Activated CD4-positive, alpha-beta memory T cell treated with anti-CD3 and anti-CD28 coated beads, Interleukin-2, amount 10 ng/mL, durations not matched to agents 7 days and 5 days (primary cell): ENCODE results near the gene MAMDC2. TPM values are rescaled to one million over a fixed set of nuclear protein-coding genes. Genes with fewer than 3 reads are reported as not detected.

Source experiments
- CTCF ChIA-PET: fragments of 350-600 bp; sonication (Branson Sonifier 250); formaldehyde crosslinking; loops from one replicate; lab custom pipeline; 2021; ENCODE audit warnings: antibody characterized with exemption, inconsistent platforms; lab: Charles Lee
- POLR2A ChIA-PET: fragments of 350-600 bp; sonication (Branson Sonifier 250); formaldehyde crosslinking; loops from one replicate; lab custom pipeline; 2021; ENCODE audit warnings: antibody characterized with exemption; lab: Charles Lee
- DNase-seq: peaks from one replicate; pipeline ENCODE4 v3.0.0-alpha.2; 2020
- H3K27ac Mint-ChIP-seq: one replicate; pipeline ENCODE4 v1.8.0; 2021; ENCODE audit warnings: mild to moderate bottlenecking, mixed read lengths
- H3K27me3 Mint-ChIP-seq: one replicate; pipeline ENCODE4 v1.8.0; 2021; ENCODE audit warnings: mixed read lengths
- H3K36me3 Mint-ChIP-seq: one replicate; pipeline ENCODE4 v1.8.0; 2021; ENCODE audit warnings: low read depth, mixed read lengths
- H3K4me1 Mint-ChIP-seq: one replicate; pipeline ENCODE4 v1.8.0; 2021; ENCODE audit warnings: mixed read lengths
- H3K4me3 Mint-ChIP-seq: one replicate; pipeline ENCODE4 v1.8.0; 2021; ENCODE audit warnings: mild to moderate bottlenecking, mixed read lengths
- H3K9me3 Mint-ChIP-seq: one replicate; pipeline ENCODE4 v1.8.0; 2021; ENCODE audit warnings: mixed read lengths
- total RNA-seq, 2 experiments: library from RNA; stranded (reverse); gene quantifications; one replicate each; pipeline ENCODE4 v1.2.3, GENCODE V29; 2021

Gene MAMDC2
- total RNA-seq, 2 experiments from 2014 or later: 0.05 TPM; not detected in 1

DNA sequence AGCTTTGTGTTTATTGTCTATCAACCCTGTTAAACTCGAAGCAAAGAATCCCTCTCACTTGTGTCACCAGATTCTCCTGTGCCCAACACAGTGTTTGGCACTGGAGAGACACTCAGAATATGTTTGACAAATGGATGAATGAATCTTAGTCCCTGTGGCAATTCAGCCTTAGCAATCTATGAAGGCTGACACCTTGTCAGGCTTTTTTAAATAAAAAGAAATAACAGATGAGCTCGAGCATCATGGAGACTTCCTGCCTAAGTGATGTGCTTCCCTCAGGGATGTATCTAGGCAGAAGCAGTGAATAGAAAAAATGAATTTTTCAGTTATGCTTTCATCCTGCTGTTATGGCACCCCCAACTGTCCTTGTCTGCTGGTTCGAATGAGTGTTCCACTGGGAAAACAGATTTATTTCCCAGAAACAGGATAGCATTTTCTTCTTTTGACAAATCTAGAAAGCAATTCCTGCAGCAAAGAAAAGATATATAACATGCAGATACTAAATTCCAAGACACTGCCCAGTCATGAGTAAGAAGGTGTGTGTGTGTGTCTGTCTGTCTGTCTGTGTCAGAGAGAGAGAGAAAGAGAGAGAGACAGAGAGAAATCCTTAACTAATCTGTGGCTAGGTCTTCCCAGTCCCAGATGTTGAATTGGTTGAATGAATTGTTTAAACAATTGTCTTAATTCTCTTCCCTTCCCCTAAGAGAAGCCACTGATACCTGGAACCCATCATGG is 16.7 kb downstream of the MAMDC2 start:
- no peak for DNase-seq
- ChIA-PET CTCF (no interaction called here), POLR2A (no interaction called here)
- Mint-ChIP-seq H3K36me3 (no peaks in the 10 kb centered on the region), H3K9me3 (no peaks in the 10 kb centered on the region), H3K4me3 (no peak overlapping the region), H3K27me3 (peaks cover 5% of the 10 kb centered on the region), H3K27ac (no peak overlapping the region), H3K4me1 (no peaks in the 10 kb centered on the region)

GRCh38 chr9:70060883-70061507 is 17.3 kb downstream of the MAMDC2 start:
- no peak overlapping the region for H3K4me3 Mint-ChIP-seq
- H3K36me3 Mint-ChIP-seq: no peaks in the 10 kb centered on the region
- ChIA-PET POLR2A (no interaction called here), CTCF (no interaction called here)
- no peak overlapping the region for H3K27ac Mint-ChIP-seq
- DNase-seq: no peak
- no peaks in the 10 kb centered on the region for H3K4me1 Mint-ChIP-seq
- peaks cover 7% of the 10 kb centered on the region for H3K27me3 Mint-ChIP-seq
- H3K9me3 Mint-ChIP-seq: no peaks in the 10 kb centered on the region

GRCh38 chr9:70061776-70062175 is 18.1 kb downstream of the MAMDC2 start:
- no peaks in the 10 kb centered on the region for H3K36me3 Mint-ChIP-seq
- peaks cover 9% of the 10 kb centered on the region for H3K27me3 Mint-ChIP-seq
- H3K4me3 Mint-ChIP-seq: no peak overlapping the region
- H3K9me3 Mint-ChIP-seq: no peaks in the 10 kb centered on the region
- no peak for DNase-seq
- no peaks in the 10 kb centered on the region for H3K4me1 Mint-ChIP-seq
- ChIA-PET CTCF (interaction anchor here (1.0 kb wide), 1 partner anchor 49 kb away, joined by 4 read pairs; no protein-coding TSS in a partner anchor), POLR2A (no interaction called here)
- no peak overlapping the region for H3K27ac Mint-ChIP-seq

- Mint-ChIP-seq H3K36me3 (no peaks in the 10 kb centered on the region), H3K27me3 (peaks cover 9% of the 10 kb centered on the region), H3K4me3 (no peak overlapping the region), H3K27ac (no peak overlapping the region), H3K9me3 (no peaks in the 10 kb centered on the region), H3K4me1 (no peaks in the 10 kb centered on the region)
- CTCF ChIA-PET: no interaction called here
- no peak for DNase-seq
- POLR2A ChIA-PET: no interaction called here
Observed at GRCh38 chr9:70064496-70064895, 20.8 kb downstream of the MAMDC2 start.

- CTCF ChIA-PET: no interaction called here
- POLR2A ChIA-PET: no interaction called here
- no peak overlapping the region for H3K4me3 Mint-ChIP-seq
- H3K9me3 Mint-ChIP-seq: no peaks in the 10 kb centered on the region
- H3K27me3 Mint-ChIP-seq: peaks cover 9% of the 10 kb centered on the region
- no peak for DNase-seq
- H3K36me3 Mint-ChIP-seq: no peaks in the 10 kb centered on the region
- H3K4me1 Mint-ChIP-seq: no peaks in the 10 kb centered on the region
- no peak overlapping the region for H3K27ac Mint-ChIP-seq
Observed at GRCh38 chr9:70065572-70065971, 21.9 kb downstream of the MAMDC2 start.

- Mint-ChIP-seq H3K9me3 (no peaks in the 10 kb centered on the region), H3K4me1 (no peaks in the 10 kb centered on the region), H3K36me3 (no peaks in the 10 kb centered on the region), H3K27me3 (peaks cover 9% of the 10 kb centered on the region), H3K4me3 (no peak overlapping the region), H3K27ac (no peak overlapping the region)
- DNase-seq: no peak
- ChIA-PET CTCF (no interaction called here), POLR2A (no interaction called here)
Observed at GRCh38 chr9:70066418-70066817, 22.8 kb downstream of the MAMDC2 start.

GRCh38 chr9:70066874-70067273 is 23.2 kb downstream of the MAMDC2 start:
- POLR2A ChIA-PET: no interaction called here
- H3K27me3 Mint-ChIP-seq: peaks cover 9% of the 10 kb centered on the region

DNA sequence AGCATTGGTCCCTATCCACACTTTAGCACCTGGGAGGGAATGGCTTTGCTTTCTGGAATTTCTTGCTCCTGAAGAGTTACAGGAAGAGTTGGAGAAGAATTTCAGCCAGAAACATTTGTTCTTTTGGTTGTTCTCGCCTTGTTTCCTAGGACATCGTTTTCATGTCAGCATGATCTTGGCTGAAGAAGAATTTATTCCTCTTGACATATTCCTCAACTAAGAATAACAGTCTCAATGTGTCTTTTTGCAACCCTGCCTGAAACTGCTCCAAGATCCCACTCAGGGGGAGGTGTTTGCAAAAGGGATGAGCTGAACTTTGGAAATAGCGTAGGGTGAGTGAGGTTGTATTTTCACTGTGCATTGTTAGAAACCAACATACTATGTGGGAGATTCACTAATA is 26.1 kb downstream of the MAMDC2 start:
- Mint-ChIP-seq H3K27ac (no peak overlapping the region), H3K4me1 (no peaks in the 10 kb centered on the region), H3K4me3 (no peak overlapping the region), H3K9me3 (no peaks in the 10 kb centered on the region), H3K27me3 (peaks cover 3% of the 10 kb centered on the region), H3K36me3 (no peaks in the 10 kb centered on the region)
- DNase-seq: no peak
- POLR2A ChIA-PET: no interaction called here
- CTCF ChIA-PET: no interaction called here

More at GRCh38 chr9:70066874-70067273, 23.2 kb downstream of the MAMDC2 start:
- H3K9me3 Mint-ChIP-seq: no peaks in the 10 kb centered on the region
- CTCF ChIA-PET: no interaction called here
- no peaks in the 10 kb centered on the region for H3K4me1 Mint-ChIP-seq
- no peak overlapping the region for H3K27ac Mint-ChIP-seq
- no peak for DNase-seq
- H3K4me3 Mint-ChIP-seq: no peak overlapping the region
- no peaks in the 10 kb centered on the region for H3K36me3 Mint-ChIP-seq

DNA sequence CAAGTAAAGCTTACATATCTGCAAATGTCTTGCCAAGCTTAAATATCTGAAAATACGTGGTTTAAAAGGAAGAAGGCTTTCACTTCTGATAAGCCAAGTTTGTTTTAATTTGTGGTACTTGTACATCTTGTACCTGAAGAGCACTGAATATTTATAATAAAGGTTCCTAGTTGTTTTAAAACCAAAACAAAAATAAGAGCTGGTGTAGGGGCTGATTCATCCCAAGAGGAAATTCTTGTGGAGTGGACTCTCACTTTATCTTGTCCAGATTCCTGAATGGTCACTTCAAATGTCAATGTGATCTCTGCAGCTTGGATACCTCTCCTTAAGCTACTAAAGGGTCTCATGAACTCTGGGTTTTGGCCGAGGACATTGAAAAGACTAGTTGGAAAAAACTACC is 29.5 kb downstream of the MAMDC2 start:
- Mint-ChIP-seq H3K9me3 (no peaks in the 10 kb centered on the region), H3K36me3 (no peaks in the 10 kb centered on the region), H3K4me1 (no peaks in the 10 kb centered on the region), H3K27me3 (no peaks in the 10 kb centered on the region), H3K27ac (no peak overlapping the region), H3K4me3 (no peak overlapping the region)
- ChIA-PET POLR2A (no interaction called here), CTCF (interaction anchor here (1.2 kb wide), 1 partner anchor 529 kb away, joined by 3 read pairs; no protein-coding TSS in a partner anchor)
- no peak for DNase-seq

GRCh38 chr9:70073756-70074155 is 30.1 kb downstream of the MAMDC2 start:
- Mint-ChIP-seq H3K36me3 (no peaks in the 10 kb centered on the region), H3K27me3 (no peaks in the 10 kb centered on the region), H3K27ac (no peak overlapping the region), H3K9me3 (no peaks in the 10 kb centered on the region), H3K4me3 (no peak overlapping the region), H3K4me1 (no peaks in the 10 kb centered on the region)
- no peak for DNase-seq
- POLR2A ChIA-PET: no interaction called here
- CTCF ChIA-PET: no interaction called here

DNA sequence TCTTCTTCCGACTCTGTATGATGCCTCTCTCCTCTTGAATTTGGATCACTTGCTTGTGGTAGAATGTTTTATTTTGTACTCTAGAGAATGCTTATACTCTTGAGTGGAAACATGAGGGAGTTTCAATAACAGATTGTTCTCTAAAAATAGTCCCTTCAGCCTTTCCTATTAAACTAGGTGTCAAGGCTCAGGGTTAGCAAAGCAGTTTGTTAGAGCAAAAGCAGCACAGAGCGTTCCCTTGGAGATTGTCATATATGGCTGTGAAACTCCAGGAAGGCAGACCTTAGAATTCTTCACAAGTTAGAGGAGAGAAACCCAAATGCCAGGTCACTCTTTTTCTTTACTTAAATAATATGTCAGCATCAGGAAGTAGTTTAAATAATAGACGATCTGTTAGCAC is 33.0 kb downstream of the MAMDC2 start:
- Mint-ChIP-seq H3K36me3 (no peaks in the 10 kb centered on the region), H3K4me1 (no peaks in the 10 kb centered on the region), H3K27ac (no peak overlapping the region), H3K4me3 (no peak overlapping the region), H3K27me3 (peaks cover 4% of the 10 kb centered on the region), H3K9me3 (no peaks in the 10 kb centered on the region)
- POLR2A ChIA-PET: no interaction called here
- CTCF ChIA-PET: no interaction called here
- no peak for DNase-seq

GRCh38 chr9:70079417-70080037 is 35.9 kb downstream of the MAMDC2 start:
- Mint-ChIP-seq H3K4me3 (no peak overlapping the region), H3K9me3 (no peaks in the 10 kb centered on the region), H3K36me3 (no peaks in the 10 kb centered on the region), H3K27ac (no peak overlapping the region), H3K27me3 (peaks cover 4% of the 10 kb centered on the region), H3K4me1 (no peaks in the 10 kb centered on the region)
- POLR2A ChIA-PET: interaction anchor here (0.6 kb wide), 1 partner anchor 469 kb away, joined by 3 read pairs; no protein-coding TSS in a partner anchor
- CTCF ChIA-PET: interaction anchor here (1.4 kb wide), 1 partner anchor 34 kb away, joined by 4 read pairs; no protein-coding TSS in a partner anchor
- no peak for DNase-seq

DNA sequence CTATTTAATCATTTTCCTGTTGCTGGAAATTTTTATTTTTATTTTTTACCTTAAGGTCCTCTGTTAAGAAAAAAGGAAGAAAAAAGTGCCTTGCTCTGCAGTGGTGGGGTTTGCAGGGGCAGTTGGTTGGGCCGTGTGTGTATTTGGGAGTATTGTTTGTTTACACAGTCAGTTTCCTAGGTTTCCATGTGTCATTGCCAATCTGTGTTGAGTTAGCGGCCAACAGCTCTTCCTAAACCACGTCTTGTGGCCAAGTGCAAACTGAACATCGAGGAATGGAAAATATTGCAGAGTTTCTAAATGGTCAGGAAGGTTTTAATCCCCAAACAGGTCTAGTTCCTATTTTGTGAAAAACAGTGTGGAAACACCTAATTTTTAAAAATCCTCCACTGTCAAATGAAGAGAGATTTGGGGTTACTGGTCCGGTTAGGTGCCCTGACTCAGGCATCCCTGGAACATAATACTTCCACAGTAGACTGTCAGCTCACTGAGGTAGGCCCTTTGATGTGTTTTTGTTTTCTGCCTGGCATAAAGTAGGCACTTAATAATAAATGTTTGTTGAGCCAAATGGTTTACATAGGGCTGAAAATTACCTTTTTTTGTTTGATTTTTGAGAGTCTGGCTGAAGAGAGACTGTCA is 37.0 kb downstream of the MAMDC2 start:
- DNase-seq: no peak
- Mint-ChIP-seq H3K27ac (no peak overlapping the region), H3K36me3 (no peaks in the 10 kb centered on the region), H3K9me3 (no peaks in the 10 kb centered on the region), H3K4me3 (no peak overlapping the region), H3K4me1 (no peaks in the 10 kb centered on the region), H3K27me3 (peaks cover 4% of the 10 kb centered on the region)
- POLR2A ChIA-PET: no interaction called here
- CTCF ChIA-PET: no interaction called here
